Activated gamma-delta T cell (primary cell): ENCODE results near the gene RAPGEF2.
A peak's percentile ranks its signal among the peaks of the same experiment; 100 is the strongest.
"Not testable (repeated sequence)": the region's sequence is repeated elsewhere in the genome, so short reads cannot be mapped to it uniquely, and the experiment has no call there.

Source experiments
- DNase-seq: peaks from one replicate; lab custom pipeline; 2025; lab: John Stamatoyannopoulos, UW

The RAPGEF2 gene

DNA sequence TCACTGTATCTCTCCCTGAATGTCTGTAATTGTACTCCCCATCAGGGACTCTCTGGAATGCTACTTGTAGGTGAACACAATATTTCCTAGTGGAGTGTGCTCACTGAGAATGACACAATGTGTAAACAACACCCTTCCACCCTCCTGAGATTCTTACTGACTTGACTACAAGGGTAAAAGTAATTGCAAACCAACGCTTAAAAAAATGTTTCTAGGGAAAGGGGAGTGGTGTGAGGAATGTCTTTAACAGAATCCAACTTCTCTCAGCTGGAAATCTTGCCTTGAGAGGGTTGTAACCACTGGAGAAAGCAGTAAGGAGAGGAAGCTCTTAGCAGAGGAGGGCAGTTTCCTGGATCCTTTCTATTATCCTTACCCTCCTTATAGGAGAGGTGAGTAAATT, 5.1 kb upstream of the RAPGEF2 start:
- no peak for DNase-seq

DNA sequence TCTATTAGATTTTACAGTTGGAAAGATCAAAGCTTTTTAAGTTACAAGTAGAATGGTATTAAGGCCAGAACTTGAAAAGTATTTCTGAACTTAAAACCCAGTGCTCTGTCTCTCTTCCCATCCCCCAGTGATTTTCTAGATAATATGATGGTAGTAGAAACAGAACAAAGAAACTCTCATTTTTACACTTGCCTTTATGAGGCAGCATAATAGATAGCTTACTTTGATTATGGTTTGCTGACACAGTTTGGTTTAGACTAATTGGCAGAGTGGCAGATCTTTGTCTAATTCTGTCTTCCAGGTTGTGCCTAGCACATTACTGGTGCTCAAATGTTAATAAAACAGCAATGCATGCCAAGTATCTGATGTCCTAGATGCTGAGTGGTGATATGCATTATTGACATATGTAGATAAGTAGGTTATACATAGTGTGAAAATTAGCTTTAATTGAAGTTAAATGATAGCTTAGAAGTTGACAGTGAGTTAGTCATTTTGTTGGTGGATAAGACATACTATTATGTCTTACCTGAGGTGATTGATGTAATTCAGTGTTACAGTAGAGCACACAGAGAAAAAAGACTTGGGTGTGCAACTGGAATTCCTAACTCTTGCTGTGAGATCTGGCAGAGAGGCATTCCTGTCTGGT, 4.3 kb upstream of the RAPGEF2 start:
- no peak for DNase-seq

DNA sequence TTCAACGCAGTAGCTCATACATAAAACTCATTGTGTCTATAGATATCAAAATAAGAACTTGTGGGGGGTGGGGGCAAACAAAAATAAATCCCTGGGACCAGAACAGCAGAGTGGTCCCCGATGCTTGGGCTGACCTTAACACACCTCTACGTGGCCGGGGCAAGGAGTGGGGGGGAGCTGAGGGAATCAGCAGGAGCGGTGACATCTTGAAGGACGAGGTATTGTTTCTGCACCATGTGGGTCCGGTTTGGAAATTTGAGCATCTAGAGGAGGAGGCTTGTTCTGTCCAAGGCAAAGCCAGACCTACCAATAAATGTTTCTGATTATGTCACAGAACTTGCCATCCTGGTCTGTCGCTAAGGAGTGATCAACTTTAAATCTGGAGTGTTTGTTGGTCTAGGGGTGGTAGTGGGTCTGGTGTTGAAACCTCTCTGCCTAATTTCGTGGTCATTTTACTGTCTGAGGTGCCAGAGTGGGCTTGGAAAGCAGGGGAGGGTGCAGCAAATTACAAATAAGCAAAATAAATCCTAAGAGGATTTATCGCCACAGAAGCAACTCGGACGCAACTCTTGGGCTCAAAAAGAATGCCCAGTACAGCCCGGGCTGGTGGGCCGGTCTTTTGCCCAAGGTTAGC, 774 bp upstream of the RAPGEF2 start:
- DNase-seq, result no peak

DNA sequence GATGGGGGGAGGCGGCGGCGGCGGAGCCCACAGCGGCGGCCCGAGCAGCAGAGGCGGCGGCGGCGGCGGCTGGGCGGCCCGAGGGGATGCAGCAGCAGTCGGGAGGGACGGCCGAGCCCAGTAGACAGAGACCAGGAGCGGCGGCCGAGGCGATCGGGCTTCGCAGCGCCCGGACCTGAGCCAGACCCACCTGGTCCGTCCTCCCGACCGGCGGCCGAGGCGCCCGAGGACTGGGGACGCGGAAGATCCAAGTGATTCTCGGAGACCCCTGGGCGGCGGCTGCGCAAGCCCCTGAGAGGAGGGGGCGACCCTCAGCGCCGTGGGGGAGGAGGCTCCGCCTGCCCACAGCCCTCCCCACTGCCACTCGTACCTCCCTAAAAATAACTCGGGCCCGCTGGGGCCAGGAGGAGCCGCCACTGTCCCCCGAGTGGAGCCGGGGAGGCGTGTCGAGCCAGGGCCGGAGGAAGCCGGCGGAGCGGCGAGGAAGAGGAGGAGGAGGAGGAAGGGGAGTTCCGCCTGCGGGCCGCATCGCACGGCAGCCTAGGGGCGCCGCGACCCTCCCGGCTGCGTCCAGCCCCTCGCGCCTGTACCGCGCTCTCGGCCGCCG, 608 bp downstream of the RAPGEF2 start:
- peak; percentile 39 for DNase-seq

- DNase-seq, result no peak
Measured at GRCh38 chr4:159104694-159105414, 2.0 kb downstream of the RAPGEF2 start.

DNA sequence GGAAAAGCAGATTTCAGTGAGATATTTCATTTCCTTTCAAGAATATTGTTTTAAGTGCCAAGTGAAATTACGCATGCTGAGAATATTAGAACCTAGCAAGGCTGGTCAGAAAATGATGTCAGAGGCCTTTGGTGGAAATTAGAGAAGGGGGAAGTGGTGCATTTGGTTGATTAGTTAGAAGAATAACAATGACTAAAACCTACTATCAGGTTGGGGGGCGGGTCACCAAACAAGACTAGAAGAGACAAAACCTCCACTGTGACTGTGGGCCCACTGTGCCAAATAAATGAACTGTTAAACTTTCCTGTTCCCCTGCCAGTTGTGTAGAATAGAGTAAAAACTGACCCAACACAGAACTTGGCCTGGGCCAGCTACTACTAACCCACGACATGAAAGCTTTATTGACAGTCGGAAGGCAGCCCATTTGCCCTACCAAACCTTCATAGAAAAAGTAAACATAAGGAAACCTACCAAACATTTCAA, 2.9 kb downstream of the RAPGEF2 start:
- no peak for DNase-seq

GRCh38 chr4:159106636-159107035, 3.8 kb downstream of the RAPGEF2 start:
- no peak for DNase-seq

DNA sequence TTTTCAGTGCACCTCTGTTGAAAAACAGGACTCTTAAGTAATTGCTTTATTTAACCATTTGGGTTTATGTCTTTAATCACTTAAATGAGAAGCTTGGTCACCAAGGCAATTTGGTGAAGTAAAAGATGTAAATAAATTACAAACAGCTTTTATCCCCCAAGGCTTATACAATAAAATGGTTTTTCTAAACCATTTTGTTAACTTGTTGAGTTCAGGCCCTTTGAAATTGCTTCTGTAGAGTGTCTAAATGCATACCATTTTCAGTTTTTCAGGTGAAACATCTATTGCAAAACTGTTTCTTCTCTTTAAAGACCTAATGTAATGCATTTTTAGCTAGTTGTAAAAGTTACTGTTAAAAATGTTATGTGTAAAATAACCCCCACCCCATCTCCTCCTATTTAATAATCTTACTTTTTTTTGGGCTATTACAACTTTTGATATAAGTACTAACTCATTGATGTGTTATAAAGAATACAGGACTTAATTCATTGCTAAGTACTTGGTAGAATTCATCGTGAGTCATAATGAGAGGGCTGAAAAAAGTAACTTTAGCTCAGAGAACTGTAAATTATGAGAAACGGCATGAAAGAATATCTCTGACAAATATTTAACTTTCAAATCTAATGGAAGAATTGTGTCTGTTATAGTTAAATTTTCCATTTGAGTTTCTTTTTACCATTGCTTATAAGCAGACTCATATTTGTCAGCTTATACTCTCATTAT, 4.5 kb downstream of the RAPGEF2 start:
- DNase-seq, result no peak

GRCh38 chr4:159108124-159108523, 5.2 kb downstream of the RAPGEF2 start:
- DNase-seq, result no peak

DNA sequence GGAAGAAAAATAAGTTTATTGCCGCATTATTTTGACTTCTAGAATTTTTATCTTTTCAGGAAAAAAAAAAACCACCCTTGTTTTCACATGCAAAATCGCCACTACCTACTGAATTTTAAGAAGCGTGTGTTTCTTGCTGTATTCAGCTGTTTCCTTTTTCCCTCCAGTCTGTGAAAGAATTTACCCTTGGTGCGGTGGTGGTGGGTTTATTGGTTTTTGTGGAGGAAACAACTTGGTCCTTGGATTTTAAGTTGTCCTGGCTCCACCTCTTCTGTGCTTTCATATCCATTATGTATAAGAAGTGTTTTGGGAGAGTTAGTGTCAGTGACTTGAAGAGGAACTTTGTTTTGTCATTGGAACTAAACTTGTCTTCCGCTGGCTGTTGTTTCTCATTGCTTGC, 8.1 kb downstream of the RAPGEF2 start:
- DNase-seq, result no peak

GRCh38 chr4:159111416-159111815, 8.5 kb downstream of the RAPGEF2 start:
- DNase-seq, result no peak

- DNase-seq, result not testable (repeated sequence)
Measured at GRCh38 chr4:159113366-159113765, 10.5 kb downstream of the RAPGEF2 start.

GRCh38 chr4:159116098-159116497, 13.2 kb downstream of the RAPGEF2 start:
- DNase-seq, result not testable (repeated sequence)

- not testable (repeated sequence) for DNase-seq
Measured at GRCh38 chr4:159116693-159117092, 13.8 kb downstream of the RAPGEF2 start.

- no peak for DNase-seq
Measured at GRCh38 chr4:159117564-159117963, 14.7 kb downstream of the RAPGEF2 start.

DNA sequence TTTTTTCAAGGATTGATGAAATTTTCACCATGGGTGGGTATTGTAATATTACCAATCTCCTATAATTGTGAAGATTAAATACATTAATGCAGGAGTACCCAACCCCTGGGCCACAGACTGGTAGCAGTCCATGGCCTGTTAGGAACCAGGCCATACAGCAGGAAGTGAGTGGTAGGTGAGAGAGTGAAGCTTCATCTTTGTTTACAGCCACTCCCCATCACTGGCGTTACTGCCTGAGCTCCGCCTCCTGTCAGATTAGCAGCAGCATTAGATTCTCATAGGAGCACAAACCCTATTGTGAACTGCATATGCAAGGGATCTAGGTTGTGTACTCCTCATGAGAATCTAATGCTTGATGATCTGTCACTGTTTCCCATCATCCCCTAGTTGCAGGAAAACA, 15.1 kb downstream of the RAPGEF2 start:
- DNase-seq, result no peak

DNA sequence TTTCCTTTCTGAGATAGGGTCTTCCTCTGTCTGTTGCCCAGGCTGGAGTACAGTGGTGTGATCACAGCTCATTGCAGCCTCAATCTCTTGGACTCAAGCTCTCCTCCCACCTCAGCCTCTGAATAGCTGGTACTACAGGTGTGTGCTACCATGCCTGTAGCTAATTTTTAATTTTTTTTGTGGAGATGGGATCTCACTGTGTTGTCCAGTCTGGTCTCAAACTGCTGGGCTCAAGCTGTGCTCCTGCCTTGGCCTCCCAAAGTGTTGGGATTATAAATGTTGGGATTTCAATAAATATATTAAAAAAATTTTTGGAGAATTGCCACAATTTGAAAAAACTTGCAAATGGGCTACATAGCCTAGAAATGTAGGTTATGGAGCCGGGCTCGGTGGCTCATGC, 18.5 kb downstream of the RAPGEF2 start:
- DNase-seq, result no peak

DNA sequence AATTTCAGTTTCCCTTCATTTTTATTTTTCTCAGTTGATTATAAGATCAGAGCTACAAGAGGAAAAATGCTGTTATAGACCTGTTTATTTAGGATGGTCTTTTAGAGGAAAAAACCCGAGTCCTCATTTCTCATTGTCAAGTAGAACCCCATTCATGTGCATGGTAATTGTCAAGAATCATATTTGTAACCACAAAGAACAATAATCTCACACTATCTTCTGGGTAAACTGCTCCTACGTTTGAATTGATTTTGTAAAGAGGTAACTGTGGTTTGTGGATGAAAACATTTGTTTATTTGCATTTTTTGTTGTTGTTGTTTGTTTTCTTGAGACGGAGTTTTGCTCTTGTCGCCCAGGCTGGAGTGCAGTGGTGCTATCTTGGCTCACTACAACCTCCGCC, 23.8 kb downstream of the RAPGEF2 start:
- no peak for DNase-seq

DNA sequence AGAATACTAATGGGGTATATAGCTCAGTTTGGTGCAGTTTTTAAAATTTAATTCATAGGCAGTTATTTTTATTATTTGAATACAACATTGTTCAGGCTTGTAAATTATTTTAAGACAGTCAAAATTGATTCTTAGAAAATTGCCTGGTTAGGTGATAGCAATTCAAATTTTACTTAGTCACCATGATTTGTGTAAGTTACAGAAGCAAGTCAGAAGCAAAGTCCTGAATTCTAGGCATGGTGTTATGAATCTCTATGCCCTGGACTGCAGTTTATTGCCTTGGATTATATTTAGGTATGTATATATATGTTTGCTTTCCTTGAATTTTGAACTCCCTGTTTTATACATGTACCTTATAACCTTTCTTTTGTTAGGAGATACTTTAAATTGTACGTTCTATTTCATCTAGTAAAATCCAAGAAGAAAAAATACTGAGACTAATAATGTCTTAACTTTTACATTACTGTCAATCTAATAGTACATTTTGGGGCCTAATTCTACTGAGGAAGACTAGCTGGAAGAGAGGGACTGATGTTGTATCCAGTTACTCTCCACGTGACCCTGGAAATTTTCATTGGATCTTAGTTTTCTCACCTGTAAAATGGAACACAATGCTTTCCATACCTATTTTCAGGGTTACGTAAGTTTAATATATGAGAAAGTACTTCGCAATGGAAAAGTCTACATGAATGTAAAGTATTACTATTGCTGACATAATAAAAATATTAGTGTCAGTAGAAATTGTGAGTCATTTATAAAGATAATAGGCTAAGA, 25.1 kb downstream of the RAPGEF2 start:
- no peak for DNase-seq

DNA sequence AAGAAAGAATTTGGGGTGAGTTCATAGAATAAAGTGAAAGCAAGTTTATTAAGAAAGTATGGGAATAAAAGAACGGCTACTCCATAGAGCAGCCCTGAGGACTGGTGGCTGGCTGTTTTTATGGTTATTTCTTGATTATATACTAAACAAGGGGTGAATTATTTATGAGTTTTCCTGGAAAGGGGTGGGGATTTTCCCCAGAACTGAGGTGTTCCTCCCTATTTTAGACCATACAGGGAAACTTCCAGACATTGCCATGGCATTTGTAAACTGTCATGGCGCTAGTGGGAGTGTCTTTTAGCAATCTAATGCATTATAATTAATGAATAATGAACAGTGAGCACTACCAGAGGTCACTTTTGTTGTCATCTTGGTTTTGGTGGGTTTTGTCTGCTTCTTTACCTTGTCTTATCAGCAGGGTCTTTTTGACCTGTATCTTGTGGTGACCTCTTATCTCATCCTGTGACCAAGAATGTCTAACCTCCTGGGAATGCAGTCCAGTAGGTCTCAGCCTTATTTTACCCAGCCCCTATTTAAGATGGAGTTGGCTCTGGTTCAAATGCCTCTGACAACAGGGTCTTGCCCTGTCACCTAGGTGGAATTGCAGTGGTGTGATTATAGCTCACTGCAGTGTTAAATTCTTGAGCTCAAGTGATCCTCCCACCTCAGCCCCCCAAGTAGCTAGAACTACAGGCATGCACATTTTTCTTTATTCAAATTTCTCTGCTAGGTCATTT, 27.1 kb downstream of the RAPGEF2 start:
- DNase-seq, result no peak

GRCh38 chr4:159131564-159131963, 28.7 kb downstream of the RAPGEF2 start:
- DNase-seq, result no peak
